Lower lobe of right lung (tissue), 2 donors: ENCODE measurements around the gene GPR137. TPM values are rescaled to one million over a fixed set of nuclear protein-coding genes. Genes with fewer than 3 reads are reported as not detected.

ENCODE experiments used
- ATAC-seq, 2 donors: fragments of 200-7000 bp; cut with Tn5 transposase; one replicate each; pipeline ENCODE4 v1.9.1; 2020 to 2022; ENCODE audit warnings: mild to moderate bottlenecking in 2 of 2, moderate library complexity in 2 of 2
- DNase-seq: peaks from one replicate; pipeline ENCODE4 v3.0.0-alpha.2; 2020
- H3K27ac ChIP-seq: fragments of 200-600 bp; one replicate; pipeline ENCODE4 v1.8.0; 2022
- H3K27me3 ChIP-seq: fragments of 200-600 bp; one replicate; pipeline ENCODE4 v1.8.0; 2022; ENCODE audit warnings: low read depth
- H3K36me3 ChIP-seq: fragments of 200-600 bp; one replicate; pipeline ENCODE4 v1.8.0; 2022; ENCODE audit warnings: mild to moderate bottlenecking
- H3K4me1 ChIP-seq: fragments of 200-600 bp; one replicate; pipeline ENCODE4 v1.8.0; 2022
- H3K4me3 ChIP-seq: fragments of 200-600 bp; one replicate; pipeline ENCODE4 v1.8.0; 2022; ENCODE audit warnings: mild to moderate bottlenecking
- H3K9me3 ChIP-seq: fragments of 200-600 bp; one replicate; pipeline ENCODE4 v1.8.0; 2022
- intact Hi-C: fragments of 100-400 bp; cut with DNase I; formaldehyde crosslinking; loops from one replicate; pipeline ENCODE4 v1.11.0; 2022
- total RNA-seq: library from RNA; stranded (reverse); fragmentation: NEBNext Ultra II Directional; extraction: Animal tissue kit (Norgen Biotek cat#: 25700); gene quantifications from one replicate; pipeline ENCODE4 v1.2.1, GENCODE V29; 2021
- TF ChIP-seq, protein P1 (sequence below): fragments of 200-600 bp; IDR thresholded peaks from one replicate; pipeline ENCODE4 v1.8.0; 2022; ENCODE audit warnings: antibody characterized with exemption, mild to moderate bottlenecking
- donor health status: DM: no; HTN: yes; CAD: no; lungs with severe emphysema.

GPR137 gene
- total RNA-seq, 1 donor from 2014 or later, result 37.7 TPM

DNA sequence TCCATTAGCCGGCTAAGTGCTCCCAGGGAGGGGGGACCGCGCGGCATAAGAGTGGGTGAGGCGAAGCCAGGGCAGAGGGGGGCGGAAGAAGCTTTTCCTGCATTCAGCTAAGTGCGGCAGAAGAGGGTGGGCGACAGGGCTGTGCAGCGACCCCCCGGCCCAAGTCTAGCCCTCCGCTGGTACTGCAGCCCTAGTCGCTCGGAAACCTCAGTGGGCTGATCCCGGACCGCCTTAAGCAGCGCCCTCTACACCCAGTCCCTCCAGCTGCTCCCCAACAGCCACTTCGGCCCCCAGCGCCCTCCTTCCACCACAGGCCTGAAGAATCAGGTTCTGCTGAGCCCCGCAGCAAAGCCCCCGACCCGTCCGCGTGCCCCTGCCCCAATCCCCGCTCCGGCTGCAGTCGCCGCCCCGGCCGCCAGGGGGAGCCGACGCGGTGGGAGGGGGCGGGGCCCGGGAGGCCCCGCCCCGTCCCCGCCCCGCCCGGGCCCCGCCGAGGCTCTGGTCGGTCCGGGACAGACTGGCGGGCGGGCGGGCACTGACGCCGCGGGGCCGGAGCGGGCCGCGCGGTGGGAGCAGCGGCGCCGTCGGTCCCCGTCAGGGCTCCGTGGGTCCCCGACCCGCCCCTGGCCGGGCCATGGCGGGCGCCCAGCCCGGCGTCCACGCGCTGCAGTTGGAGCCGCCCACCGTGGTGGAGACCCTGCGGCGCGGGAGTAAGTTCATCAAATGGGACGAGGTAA is 34.5 kb upstream of the GPR137 start, which contains the start of gene PLCB3:
Gene PLCB3 (plus strand): TSS at position 515 of the 737 bp plus-strand sequence. CDS start 120 bp downstream, at position 635.
- intact Hi-C loops, result no loop called here
- Histone ChIP-seq H3K27ac (peak within 1 kb of the TSS; percentile 77), H3K36me3 (peaks cover 20% of the 10 kb centered on the region), H3K4me3 (peak within 1 kb of the TSS; percentile 91), H3K4me1 (peaks cover 33% of the 10 kb centered on the region), H3K9me3 (no peaks in the 10 kb centered on the region), H3K27me3 (no peaks in the 10 kb centered on the region)
- TF ChIP-seq, protein P1, sequence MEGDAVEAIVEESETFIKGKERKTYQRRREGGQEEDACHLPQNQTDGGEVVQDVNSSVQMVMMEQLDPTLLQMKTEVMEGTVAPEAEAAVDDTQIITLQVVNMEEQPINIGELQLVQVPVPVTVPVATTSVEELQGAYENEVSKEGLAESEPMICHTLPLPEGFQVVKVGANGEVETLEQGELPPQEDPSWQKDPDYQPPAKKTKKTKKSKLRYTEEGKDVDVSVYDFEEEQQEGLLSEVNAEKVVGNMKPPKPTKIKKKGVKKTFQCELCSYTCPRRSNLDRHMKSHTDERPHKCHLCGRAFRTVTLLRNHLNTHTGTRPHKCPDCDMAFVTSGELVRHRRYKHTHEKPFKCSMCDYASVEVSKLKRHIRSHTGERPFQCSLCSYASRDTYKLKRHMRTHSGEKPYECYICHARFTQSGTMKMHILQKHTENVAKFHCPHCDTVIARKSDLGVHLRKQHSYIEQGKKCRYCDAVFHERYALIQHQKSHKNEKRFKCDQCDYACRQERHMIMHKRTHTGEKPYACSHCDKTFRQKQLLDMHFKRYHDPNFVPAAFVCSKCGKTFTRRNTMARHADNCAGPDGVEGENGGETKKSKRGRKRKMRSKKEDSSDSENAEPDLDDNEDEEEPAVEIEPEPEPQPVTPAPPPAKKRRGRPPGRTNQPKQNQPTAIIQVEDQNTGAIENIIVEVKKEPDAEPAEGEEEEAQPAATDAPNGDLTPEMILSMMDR, result peak; percentile 73
- ATAC-seq (peak; percentile 78 to 79), DNase-seq (peak; percentile 69)

DNA sequence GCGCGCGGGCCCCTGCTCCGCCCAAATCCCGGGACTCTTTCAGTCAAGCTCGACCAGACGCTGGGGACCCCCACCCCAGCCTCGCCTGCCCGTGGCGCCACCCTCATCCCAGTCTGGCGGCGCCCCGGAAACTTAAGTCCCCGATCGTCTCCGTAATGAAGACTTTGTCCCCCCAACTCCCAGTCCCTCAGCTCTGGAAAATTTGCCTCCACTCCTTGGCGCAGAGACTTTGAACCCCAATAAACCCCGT is 34.0 kb upstream of the GPR137 start:
- DNase-seq, result no peak
- H3K27me3 ChIP-seq, result no peaks in the 10 kb centered on the region
- H3K4me3 ChIP-seq, result peak overlapping the region; percentile 91
- TF ChIP-seq, protein P1, result no peak
- no peak for ATAC-seq
- peaks cover 25% of the 10 kb centered on the region for H3K36me3 ChIP-seq
- H3K4me1 ChIP-seq, result peaks cover 33% of the 10 kb centered on the region
- peak overlapping the region; percentile 77 for H3K27ac ChIP-seq
- no peaks in the 10 kb centered on the region for H3K9me3 ChIP-seq
- intact Hi-C loops, result no loop called here

DNA sequence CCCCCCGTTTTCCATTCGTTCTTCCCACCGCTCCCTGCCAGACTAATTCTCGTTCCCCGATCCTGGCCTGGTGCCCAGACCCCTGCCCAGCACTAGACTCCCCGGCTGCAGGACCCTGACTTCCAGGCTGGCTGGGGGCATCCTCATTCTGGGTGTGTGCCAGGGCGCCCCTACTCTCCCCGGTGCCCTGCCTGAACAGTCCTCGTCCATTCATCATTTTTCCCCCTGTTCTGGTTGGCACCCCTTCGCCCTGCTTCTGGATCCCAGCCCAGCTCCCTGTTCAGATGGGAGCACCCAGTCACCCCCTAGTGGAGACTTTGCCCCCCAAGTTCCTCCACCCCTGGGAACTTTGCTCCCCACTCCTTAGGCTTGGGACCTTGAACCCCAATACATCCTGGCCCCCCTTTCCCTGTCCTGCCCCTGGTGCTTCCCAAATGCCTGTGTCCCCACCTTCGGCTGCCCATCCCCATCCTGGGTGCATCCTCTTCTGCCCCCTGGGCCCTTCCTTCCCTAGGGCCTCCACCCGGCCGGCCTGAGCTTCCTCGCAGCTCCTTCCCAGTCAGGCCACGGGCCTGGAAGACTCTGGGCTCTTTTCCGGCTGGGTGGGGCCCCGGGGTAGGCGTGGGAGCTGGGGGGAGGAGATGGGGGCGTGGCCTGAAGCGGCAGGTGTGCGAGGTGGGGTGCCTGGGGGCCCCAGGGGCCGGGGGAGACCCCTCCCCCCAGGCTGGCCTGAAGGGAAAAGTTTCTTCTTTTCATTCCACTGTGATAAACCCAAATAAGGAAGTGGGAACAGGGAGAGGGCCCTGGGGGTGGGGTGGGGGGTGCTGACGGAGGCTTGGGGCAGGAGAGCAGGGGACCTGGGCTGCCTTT is 33.4 kb upstream of the GPR137 start:
- peak; percentile 76 for DNase-seq
- peak overlapping the region; percentile 91 for H3K4me3 ChIP-seq
- ATAC-seq, result peak; percentile 29 to 69
- H3K27ac ChIP-seq, result peak overlapping the region; percentile 77
- no peaks in the 10 kb centered on the region for H3K27me3 ChIP-seq
- H3K36me3 ChIP-seq, result peaks cover 31% of the 10 kb centered on the region
- TF ChIP-seq, protein P1, result no peak
- H3K4me1 ChIP-seq, result peaks cover 33% of the 10 kb centered on the region
- intact Hi-C loops, result no loop called here
- no peaks in the 10 kb centered on the region for H3K9me3 ChIP-seq

GRCh38 chr11:64253043-64253442 is 32.6 kb upstream of the GPR137 start:
- Histone ChIP-seq H3K36me3 (peaks cover 39% of the 10 kb centered on the region), H3K9me3 (no peaks in the 10 kb centered on the region), H3K4me3 (peak overlapping the region; percentile 91), H3K27me3 (no peaks in the 10 kb centered on the region), H3K27ac (peak overlapping the region; percentile 77), H3K4me1 (peaks cover 26% of the 10 kb centered on the region)
- DNase-seq (no peak), ATAC-seq (no peak)
- intact Hi-C loops, result no loop called here
- TF ChIP-seq, protein P1, result no peak

- peaks cover 26% of the 10 kb centered on the region for H3K4me1 ChIP-seq
- H3K36me3 ChIP-seq, result peaks cover 43% of the 10 kb centered on the region
- H3K27ac ChIP-seq, result no peak overlapping the region
- H3K9me3 ChIP-seq, result no peaks in the 10 kb centered on the region
- DNase-seq (no peak), ATAC-seq (no peak)
- H3K27me3 ChIP-seq, result no peaks in the 10 kb centered on the region
- H3K4me3 ChIP-seq, result no peak overlapping the region
- intact Hi-C loops, result no loop called here
- TF ChIP-seq, protein P1, result no peak
These were observed 32.2 kb upstream of the GPR137 start for GRCh38 chr11:64253481-64253880.
